ENCODE data around the gene GTPBP1.

Gene GTPBP1

GRCh38 chr22:38761202-38762162 is 55.7 kb downstream of the GTPBP1 start:
- DNase-seq: no peak

- DNase-seq: no peak
Observed at GRCh38 chr22:38762551-38762983, 56.8 kb downstream of the GTPBP1 start.

- DNase-seq: peak; percentile 61
Observed at GRCh38 chr22:38766076-38766777, 60.5 kb downstream of the GTPBP1 start.

GRCh38 chr22:38767313-38767712 is 61.6 kb downstream of the GTPBP1 start:
- DNase-seq: no peak

- DNase-seq: no peak
Observed at GRCh38 chr22:38768036-38768435, 62.3 kb downstream of the GTPBP1 start.

GRCh38 chr22:38770257-38770949 is 64.7 kb downstream of the GTPBP1 start:
- DNase-seq: no peak

GRCh38 chr22:38772623-38772873 is 66.8 kb downstream of the GTPBP1 start:
- no peak for DNase-seq

- no peak for DNase-seq
Observed at GRCh38 chr22:38773363-38773946, 67.7 kb downstream of the GTPBP1 start.

GRCh38 chr22:38774496-38775166 is 68.9 kb downstream of the GTPBP1 start:
- no peak for DNase-seq

- DNase-seq: no peak
Observed at GRCh38 chr22:38775656-38776055, 69.9 kb downstream of the GTPBP1 start.

- DNase-seq: no peak
Observed at GRCh38 chr22:38776086-38776485, 70.3 kb downstream of the GTPBP1 start.

GRCh38 chr22:38777087-38777671 is 71.4 kb downstream of the GTPBP1 start:
- no peak for DNase-seq

- DNase-seq: no peak
Observed at GRCh38 chr22:38781033-38781432, 75.3 kb downstream of the GTPBP1 start.

- no peak for DNase-seq
Observed at GRCh38 chr22:38782402-38783094, 76.8 kb downstream of the GTPBP1 start.

Measured in NCI-H1092 (cell line).